ENCODE results near the gene UBL4B.

DNA sequence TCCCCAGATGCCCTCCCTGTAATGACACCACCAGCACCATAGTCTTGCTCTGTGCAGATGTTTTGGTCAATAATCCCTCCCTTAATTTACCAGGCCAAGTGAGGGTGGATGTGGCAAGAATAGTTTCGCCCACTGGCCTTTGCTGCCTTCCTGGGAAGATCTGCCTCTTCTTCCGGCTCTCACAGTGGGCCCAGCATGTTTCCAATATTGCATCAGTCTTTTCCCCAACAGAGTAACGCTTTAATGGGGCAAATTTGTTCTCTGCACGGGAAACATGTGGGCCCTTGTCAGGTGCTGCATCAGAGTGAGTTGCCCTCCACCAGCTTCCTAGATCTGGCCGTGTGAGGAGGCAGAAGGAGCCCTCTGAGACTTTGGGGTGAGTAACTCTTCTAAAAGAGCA lies 29.8 kb upstream of the UBL4B start:
- no peak for TF ChIP-seq CTCF (conservative IDR thresholded peaks at IDR 0.05; ENCODE audit: low read depth, low read length)
- TF ChIP-seq EZH2 (IDR thresholded peaks at IDR 0.05; ENCODE audit: low read length, unreplicated experiment) = no peak
